NCI-H748 (cell line): Measurements from ENCODE around the gene PRM2.
A peak's percentile ranks its signal among the peaks of the same experiment; 100 is the strongest.

Source experiments
- DNase-seq: peaks from one replicate; lab custom pipeline; 2025; ENCODE audit not compliant: unreplicated experiment; lab: John Stamatoyannopoulos, UW

Gene PRM2

GRCh38 chr16:11250786-11251524, 25.3 kb downstream of the PRM2 start:
- peak; percentile 1 for DNase-seq

- DNase-seq, result peak; percentile 34
Observed at GRCh38 chr16:11250091-11250785, 26.0 kb downstream of the PRM2 start.

- no peak for DNase-seq
Observed at GRCh38 chr16:11249233-11250061, 26.8 kb downstream of the PRM2 start.

GRCh38 chr16:11248133-11248532, 28.1 kb downstream of the PRM2 start:
- no peak for DNase-seq

- DNase-seq, result no peak
Observed at GRCh38 chr16:11245988-11246387, 30.3 kb downstream of the PRM2 start.

DNA sequence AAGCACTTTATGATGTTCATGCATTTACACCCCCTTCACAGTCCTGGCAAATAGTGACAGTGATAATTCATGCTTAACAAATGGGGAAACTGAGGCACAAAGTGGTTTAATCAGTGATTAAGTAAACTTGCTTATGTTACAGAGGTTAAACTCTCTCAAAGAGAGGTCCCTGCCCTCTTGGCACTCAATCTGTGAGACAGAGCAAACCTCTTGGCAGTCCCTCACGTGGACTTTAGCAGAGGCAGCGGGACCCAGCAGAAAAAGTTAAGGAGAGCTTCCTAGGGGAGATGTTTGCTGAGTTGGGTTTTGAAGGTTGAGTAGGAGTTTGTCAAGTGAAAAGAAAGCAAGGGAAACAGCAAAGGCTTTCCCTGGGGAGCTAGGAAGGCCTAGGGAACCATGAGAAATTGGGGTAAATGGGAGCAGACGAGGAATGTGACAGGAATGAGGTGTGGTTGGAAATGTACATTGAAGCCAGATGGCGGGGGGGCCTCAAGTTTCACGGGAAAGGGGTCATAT, 31.0 kb downstream of the PRM2 start:
- DNase-seq, result no peak

GRCh38 chr16:11242658-11243057, 33.6 kb downstream of the PRM2 start:
- DNase-seq, result no peak

DNA sequence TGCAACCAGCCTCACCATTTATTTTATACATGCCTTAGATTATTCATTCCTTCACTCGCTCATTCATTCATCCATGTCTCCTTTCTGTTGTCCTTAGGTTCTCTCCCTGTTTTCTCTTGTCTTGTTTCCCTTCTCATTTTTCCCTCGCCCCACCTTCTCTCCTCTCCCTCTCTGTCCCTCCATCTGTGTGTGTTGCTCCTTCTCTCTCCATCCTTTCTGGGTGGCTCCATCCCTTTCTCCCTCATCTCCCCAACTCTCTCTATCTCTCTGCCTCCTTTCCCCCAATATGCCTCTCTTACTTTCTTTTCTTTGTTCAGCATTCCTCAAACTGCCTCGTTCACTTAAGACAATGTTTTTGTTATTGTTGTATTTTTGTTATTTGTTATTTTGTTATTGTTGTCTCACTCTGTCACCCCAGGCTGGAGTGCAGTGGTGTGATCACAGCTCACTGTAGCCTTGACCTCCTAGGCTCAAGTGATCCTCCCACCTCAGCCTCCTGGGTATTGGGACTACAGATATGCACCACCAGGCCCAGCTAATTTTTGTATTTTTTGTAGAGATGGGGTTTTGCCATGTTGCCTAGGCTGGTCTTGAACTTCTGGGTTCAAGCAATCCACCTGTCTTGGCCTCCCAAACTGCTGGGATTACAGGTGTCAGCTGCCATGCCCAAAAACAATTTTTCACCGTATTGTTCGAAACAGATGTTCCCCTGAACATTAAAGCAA, 34.6 kb downstream of the PRM2 start:
- DNase-seq, result no peak

DNA sequence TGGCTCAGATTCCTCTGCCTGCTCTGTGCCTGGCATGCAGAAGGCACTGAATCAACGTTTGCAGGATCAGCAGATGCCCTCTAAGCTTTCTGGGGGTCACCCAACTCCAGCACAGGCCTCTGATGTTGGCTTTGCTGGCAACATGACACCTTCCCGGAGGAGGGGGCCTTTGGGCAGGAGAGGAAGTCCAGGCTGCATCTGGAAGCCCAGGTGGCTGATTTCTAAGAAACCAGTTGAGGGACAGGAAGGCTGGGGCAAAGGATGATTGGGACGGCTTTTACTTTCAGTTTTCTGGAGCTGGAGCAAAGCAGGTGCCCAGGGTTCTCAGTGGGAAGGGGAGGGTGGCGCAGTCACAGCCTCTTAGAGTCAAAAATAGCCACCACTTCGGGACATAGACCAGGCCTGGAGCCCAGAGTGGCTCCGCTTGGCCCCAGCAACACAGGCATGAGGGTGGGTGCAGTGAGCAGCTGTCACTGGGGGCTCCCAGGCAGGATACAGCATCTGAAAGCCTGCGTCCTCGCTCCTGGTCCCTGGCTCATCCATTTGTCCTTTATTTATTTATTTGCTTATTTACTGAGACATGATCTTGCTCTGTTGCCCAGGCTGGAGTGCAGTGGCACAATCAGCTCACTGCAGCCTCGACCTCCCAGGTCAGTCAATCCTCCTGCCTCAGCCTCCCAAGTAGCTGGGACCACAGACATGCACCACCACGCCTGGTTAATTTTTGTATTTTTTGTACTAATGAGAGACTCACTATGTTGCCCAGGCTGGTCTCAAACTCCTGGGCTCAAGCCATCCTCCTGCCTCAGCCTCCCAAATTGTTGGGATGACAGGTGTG, 35.4 kb downstream of the PRM2 start:
- no peak for DNase-seq

- no peak for DNase-seq
Observed at GRCh38 chr16:11239644-11240632, 36.3 kb downstream of the PRM2 start.

DNA sequence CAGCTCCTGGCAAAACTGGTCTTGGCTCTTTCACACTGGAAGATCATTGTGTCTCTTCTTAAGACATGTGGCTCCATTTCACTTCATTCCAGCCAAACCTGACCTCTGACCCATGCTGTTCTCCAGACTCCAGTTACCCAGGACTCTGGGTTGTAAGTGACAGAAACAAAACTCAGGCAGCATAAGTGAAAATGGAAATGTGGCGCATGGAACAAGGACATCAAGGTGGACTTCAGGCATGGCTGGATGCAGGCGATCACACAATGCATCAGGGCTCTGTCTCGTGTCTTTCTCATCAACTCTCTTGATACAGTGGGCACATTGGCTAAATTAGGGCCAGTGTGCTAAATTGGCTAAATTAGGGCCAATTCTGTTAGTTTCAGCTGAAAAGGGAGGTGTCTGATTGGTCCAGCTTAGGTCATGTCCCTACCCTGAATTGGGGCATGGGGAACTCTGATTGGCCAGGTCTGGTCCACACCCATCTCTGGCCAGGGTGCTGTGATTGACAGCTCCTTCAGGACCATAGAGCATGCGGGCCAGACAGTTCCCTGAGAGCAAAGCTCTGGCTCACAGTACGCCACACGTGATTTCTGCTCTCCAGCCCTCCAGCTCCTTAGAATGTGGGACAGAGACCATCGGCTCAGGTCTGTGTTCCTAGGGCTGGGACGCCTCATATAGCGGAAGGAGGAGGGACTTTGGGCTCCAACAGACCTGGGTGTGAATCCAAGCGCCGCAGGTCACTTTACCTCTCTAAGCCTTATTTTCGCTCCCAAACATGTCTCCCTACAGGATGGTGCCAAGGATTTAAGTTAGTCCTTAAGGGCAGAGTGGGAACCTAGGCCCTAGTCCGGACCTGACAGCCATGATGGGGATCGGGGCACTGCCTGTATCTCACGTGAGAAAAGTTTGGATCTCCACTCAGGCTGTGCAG, 37.7 kb downstream of the PRM2 start:
- no peak for DNase-seq

DNA sequence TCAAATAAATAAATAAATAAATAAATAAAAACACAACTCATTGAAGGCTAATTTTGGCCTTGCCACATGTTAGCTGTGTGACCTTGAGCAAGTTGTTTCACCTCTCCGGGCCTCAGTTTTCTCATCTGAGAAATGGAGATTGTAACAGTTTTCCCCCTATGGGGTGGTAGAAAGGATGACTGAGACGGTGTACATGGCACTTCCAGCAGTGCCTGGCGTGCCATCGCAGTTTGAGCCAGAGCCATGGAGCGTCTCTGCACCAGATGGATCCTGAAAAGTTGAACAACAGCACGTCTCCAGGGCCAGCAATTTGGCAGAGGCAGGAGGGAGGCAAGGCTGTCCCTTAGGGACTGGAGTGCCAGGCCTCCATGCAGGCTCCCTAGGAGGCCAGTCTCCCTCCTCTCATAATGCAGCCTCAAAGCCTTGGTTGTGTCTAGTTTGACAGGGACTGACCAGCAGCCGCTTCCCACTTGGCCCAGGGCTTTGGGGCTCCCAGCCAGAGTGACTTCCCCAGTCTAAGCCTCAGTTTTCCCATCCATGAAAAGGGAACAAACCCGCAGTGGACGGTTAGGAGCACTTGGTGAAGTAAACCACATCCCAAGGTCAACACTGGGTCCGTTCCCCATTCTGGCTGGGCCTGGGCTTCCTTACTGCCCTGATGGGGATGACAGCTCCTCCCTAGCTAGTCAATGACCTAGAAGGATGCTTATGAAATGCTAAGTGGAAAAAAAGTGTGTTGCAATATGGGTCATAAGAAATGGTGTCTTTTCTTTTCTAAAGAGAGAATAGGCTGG, 39.6 kb downstream of the PRM2 start:
- no peak for DNase-seq

DNA sequence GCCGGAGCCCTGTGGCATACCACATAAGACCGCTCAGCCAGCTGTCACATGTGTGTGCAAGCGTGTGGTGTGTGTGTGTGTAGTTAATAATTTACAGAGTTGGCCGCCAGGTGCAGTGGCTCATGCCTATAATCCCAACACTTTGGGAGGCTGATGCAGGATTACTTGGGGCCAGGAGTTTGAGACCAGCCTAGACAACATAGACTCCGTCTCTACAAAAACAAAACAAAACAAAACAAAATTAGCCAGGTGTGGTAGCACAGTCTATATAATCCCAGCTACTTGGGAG, 40.6 kb downstream of the PRM2 start:
- no peak for DNase-seq

GRCh38 chr16:11234884-11235702, 41.2 kb downstream of the PRM2 start:
- no peak for DNase-seq

DNA sequence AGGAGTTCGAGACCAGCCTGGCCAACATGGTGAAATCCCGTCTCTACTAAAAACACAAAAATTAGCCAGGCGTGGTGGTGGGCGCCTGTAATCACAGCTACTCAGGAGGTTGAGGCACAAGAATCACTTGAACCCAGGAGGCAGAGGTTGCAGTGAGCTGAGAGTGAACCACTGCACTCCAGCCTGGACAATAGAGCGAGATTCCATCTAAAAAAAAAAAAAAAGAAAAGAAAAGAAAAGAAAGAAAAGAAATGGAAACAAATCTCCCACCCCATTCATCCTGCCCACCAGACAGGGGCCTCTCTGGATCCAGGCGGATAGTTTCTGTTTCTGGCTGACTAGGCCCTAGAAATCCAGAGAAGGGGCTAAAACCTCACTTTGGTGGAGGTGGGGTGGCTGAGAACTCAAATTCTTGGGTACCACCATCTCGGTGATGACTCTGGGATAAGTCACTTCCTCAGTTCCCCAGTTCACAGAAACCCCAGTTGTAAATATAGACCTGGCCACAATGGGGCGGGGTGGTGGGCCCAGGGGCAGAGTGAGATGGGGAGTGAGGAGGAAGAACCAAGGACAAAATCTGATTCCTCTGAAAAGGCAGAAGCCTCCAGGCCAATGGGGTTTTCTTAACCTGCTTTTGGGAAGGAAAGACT, 42.4 kb downstream of the PRM2 start:
- no peak for DNase-seq
